Measurements from ENCODE around the gene RAB6A.
"Not testable (repeated sequence)": the region's sequence is repeated elsewhere in the genome, so short reads cannot be mapped to it uniquely, and the experiment has no call there.

Gene RAB6A

GRCh38 chr11:73760679-73761402, at the start of gene RAB6A:
RAB6A (minus strand) TSS chr11:73761074; CDS start chr11:73760635, 439 bp downstream.
- DNase-seq (ENCODE audit: low read depth in 2 of 2), result peak; percentile 99 to 100

GRCh38 chr11:73810637-73811036, 49.8 kb upstream of the RAB6A start:
- DNase-seq (ENCODE audit: low read depth in 2 of 2), result no peak

- DNase-seq (ENCODE audit: low read depth in 2 of 2), result no peak
These were observed 47.2 kb upstream of the RAB6A start for GRCh38 chr11:73808052-73808451.

- DNase-seq (ENCODE audit: low read depth in 2 of 2), result no peak
These were observed 43.8 kb upstream of the RAB6A start for GRCh38 chr11:73804712-73805111.

- DNase-seq (ENCODE audit: low read depth in 2 of 2), result no peak
These were observed 40.3 kb upstream of the RAB6A start for GRCh38 chr11:73801136-73801535.

GRCh38 chr11:73800276-73800806, 39.5 kb upstream of the RAB6A start:
- no peak for DNase-seq (ENCODE audit: low read depth in 2 of 2)

GRCh38 chr11:73797457-73797856, 36.6 kb upstream of the RAB6A start:
- DNase-seq (ENCODE audit: low read depth in 2 of 2), result no peak

- DNase-seq (ENCODE audit: low read depth in 2 of 2), result no peak
These were observed 35.2 kb upstream of the RAB6A start for GRCh38 chr11:73795925-73796632.

GRCh38 chr11:73792584-73792983, 31.7 kb upstream of the RAB6A start:
- no peak for DNase-seq (ENCODE audit: low read depth in 2 of 2)

- DNase-seq (ENCODE audit: low read depth in 2 of 2), result no peak
These were observed 28.4 kb upstream of the RAB6A start for GRCh38 chr11:73789279-73789670.

- peak; percentile 84 to 89 for DNase-seq (ENCODE audit: low read depth in 2 of 2)
These were observed 27.0 kb upstream of the RAB6A start, which contains the start of gene MRPL48 for GRCh38 chr11:73787643-73788558. MRPL48 (plus strand) TSS chr11:73787874; CDS start chr11:73787972, 98 bp downstream.

GRCh38 chr11:73787051-73787642, 26.3 kb upstream of the RAB6A start:
- DNase-seq (ENCODE audit: low read depth in 2 of 2), result no peak

GRCh38 chr11:73785467-73785866, 24.6 kb upstream of the RAB6A start:
- DNase-seq (ENCODE audit: low read depth in 2 of 2), result not testable (repeated sequence)

GRCh38 chr11:73784734-73785133, 23.9 kb upstream of the RAB6A start:
- DNase-seq (ENCODE audit: low read depth in 2 of 2), result no peak

GRCh38 chr11:73784080-73784634, 23.3 kb upstream of the RAB6A start:
- DNase-seq (ENCODE audit: low read depth in 2 of 2), result no peak

GRCh38 chr11:73783483-73784020, 22.7 kb upstream of the RAB6A start:
- no peak for DNase-seq (ENCODE audit: low read depth in 2 of 2)

GRCh38 chr11:73781303-73781702, 20.4 kb upstream of the RAB6A start:
- no peak for DNase-seq (ENCODE audit: low read depth in 2 of 2)

- DNase-seq (ENCODE audit: low read depth in 2 of 2), result peak; percentile 98 to 99
These were observed 18.4 kb upstream of the RAB6A start for GRCh38 chr11:73779084-73779902.

- not testable (repeated sequence) for DNase-seq (ENCODE audit: low read depth in 2 of 2)
These were observed 9.9 kb upstream of the RAB6A start for GRCh38 chr11:73770811-73771210.

GRCh38 chr11:73766763-73767162, 5.9 kb upstream of the RAB6A start:
- DNase-seq (ENCODE audit: low read depth in 2 of 2), result no peak
